Measurements from ENCODE around the gene IL1RAP. TPM values are rescaled to one million over a fixed set of nuclear protein-coding genes. Genes with fewer than 3 reads are reported as not detected.

Gene IL1RAP
- total RNA-seq, 1 donor from 2014 or later = 17.2 TPM

DNA sequence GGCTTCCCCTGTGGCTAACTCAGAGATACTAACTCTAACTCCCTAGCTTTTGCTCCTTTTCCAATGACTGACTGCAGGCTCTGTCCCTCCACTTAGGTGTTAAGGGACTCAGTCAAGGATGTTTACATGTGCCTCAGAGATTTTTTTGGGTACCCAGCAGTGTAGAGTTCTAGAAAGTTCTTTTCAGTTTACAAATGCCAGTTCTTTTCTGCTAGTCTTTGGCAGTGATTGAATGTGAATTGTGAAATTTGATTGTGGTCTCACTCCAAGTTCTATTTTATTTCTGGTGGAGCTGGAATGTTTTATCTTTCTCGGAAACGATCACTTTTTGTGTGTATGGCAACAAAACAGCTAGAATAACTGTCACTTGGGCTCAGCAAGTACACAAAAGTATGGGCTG is 60.6 kb downstream of the IL1RAP start:
- intact Hi-C loops (cut with micrococcal nuclease) = no loop called here

DNA sequence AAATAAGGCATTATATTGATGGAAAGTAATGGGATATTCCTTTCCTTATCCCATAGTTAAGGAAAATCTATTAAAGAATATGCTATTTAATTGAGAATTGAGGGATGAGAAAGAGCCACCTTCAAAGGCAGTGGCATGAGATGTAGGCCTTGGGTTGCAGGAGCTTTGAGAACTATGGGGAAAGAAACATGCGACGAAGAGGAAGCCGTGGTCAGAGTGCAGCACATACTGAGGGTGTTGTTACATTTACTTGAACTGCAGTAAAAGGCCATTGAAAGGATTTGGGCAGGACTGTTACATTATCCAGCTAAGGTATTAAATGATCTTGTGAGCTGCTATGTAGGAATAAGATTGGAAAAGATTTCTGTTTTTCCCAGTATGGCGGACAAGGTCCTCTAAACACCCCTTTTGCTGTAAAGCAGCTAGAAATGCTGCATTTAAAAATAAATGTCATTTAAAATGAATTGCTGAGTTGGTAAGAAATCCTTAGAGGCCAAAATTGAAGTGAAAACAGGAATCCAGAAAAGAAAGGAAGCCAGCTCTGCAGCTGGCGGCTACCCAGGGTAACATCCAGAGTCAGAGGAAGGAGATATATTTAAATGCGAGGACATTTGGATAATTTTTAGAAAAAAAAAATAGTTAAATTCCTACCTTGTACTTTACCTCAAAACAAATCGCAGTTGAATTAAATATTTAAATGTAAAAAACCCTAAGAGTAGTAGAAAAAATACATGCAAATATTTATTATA is 61.7 kb downstream of the IL1RAP start:
- intact Hi-C loops (cut with micrococcal nuclease) = loop anchor here (1.0 kb wide), 1 partner anchor 9 kb away; no protein-coding TSS in a partner anchor

DNA sequence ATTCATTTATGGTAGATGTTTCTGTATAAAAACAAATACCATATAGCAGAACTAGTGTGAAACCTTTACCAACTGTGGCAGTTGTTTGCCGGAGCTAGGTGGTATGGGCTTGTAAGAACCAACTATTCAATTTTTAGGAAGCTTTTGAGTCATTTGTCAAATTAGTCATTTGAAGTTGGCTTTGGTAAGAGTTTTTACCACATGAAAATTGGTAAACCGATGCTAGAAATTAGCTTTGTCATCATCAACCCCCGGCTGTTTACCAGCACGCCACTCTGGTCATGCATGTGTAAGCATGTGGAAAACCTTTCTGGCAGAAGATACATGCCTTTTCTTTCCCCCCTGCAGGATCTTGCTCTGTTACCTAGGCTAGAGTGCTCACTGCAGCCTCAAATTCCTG is 63.3 kb downstream of the IL1RAP start:
- intact Hi-C loops (cut with micrococcal nuclease) = no loop called here

DNA sequence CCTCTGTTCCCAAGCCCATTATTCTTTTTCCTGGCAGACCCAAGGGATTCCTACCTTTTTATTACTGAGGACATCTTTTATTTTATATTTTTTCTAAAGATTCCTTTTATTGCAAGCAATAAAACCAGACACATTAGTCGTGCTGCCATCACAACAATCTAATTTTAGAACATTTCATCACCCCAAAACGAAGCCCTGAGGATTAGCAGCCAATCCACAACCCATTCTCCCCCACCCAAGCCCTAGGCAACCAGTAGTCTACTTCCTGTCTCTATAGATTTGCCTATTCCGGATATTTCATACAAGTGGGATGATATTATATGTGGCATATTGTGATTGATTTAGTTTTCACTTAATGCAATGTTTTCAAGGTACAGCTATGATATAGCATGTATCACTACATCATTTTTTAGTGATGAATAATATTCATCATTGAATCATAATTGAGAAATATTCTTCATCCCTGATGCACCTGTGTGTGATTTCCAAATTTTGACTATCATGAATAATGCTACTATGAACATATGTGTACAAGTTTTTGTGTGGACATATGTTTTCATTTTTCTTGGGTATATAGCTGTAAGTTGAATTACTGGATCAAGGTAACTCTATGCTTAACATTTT is 65.7 kb downstream of the IL1RAP start:
- intact Hi-C loops (cut with micrococcal nuclease) = no loop called here

DNA sequence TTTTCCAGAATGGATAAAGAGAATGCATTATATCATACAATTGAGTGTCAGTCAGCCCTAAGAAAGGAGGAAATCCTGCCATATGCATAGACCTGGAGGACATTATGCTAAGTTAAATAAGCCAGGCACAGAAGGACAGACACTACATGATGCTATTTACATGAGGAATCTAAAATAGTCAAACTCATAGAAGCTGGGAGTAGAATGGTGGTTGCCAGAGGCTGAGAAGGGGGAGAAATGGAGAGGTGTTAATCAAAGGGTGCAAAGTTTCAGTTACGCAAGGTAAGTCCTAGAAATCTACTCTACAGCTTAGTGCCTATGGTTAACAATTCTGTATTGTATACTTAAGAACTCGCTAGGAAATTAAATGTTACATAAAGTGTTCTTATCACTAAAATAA is 66.5 kb downstream of the IL1RAP start:
- intact Hi-C loops (cut with micrococcal nuclease) = no loop called here

DNA sequence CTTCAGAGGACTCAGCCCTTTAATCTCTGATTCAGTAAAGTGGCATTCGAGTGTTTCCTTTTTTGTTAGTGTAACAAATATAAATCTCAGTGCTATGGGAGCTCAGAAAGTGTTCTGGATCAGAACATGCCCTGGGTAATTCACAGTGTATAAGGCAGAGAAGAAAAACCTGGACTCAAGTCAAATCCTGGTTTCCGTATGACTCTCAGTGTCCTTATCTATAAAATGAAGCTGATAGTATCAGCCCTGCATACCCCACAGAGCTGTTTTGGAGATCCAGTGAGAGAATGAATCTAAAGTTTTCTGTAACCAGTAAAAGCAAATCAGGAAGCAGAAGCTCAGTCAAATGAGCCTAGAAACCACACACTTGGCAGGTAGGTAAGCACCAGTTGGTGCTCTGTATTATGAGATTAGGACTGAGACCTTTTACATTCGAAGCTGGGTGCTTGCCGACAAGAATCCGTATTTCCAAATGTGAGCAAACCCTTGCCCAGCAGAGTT is 67.2 kb downstream of the IL1RAP start:
- intact Hi-C loops (cut with micrococcal nuclease) = no loop called here

DNA sequence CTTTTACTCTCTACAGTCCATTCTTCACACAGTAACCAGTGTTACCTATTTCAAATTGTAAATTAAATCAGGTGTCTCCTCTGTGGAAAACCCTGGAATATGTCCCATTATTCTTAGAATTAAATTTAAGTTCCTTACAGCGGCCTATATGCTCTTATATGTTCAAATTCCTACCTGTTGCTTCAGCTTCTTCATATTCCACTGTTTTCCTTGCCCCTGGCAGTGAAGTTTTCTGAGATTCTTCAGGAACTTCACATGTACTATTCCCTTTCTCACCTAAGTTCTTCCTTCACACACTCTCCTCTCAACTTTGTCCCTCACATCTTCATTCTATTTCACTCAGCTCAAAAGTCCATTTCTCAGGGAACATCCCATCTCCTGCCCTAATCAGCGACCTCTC is 68.8 kb downstream of the IL1RAP start:
- intact Hi-C loops (cut with micrococcal nuclease) = no loop called here

DNA sequence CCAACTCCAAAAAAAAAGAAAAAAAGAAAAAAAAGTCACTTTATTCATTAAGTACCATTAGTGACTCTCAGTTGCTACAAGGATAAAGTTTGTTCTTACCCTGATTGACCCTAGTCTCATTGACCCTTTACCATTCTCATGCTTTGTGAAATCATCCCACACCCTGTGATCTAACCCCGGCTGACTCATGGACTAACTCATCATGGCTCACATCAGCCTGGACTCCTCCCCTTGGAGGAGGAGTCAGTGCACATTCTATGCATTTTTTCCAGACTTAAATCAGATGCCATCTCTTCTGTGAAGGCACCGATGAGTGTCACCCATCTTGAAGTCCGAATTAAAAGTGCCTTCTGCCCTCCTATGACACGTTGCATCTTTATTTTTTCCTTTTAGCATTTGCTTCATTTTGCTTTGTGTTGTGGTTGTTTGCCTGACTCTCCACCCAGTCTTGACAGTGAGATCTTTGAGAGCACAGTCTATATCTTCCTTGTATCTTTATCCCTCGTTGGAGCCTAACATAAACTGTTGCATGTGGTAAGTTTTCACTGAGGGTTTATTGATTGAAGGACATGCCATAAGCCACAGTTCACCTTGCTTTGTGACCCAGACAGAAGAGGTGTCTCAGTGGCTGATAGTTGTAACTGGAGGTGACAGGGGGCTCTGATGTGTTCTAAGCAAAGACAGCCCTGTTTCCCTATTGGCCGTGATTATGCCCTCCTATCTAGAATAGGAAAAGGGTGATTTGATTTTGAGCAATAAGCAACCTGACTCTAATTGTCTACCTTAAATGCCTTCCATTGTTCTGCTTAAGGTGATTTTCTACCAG is 72.1 kb downstream of the IL1RAP start:
- intact Hi-C loops (cut with micrococcal nuclease) = loop anchor here (1.0 kb wide), 4 partner anchors 20 to 111 kb away; partner anchors contain the start of gene IL1RAP

DNA sequence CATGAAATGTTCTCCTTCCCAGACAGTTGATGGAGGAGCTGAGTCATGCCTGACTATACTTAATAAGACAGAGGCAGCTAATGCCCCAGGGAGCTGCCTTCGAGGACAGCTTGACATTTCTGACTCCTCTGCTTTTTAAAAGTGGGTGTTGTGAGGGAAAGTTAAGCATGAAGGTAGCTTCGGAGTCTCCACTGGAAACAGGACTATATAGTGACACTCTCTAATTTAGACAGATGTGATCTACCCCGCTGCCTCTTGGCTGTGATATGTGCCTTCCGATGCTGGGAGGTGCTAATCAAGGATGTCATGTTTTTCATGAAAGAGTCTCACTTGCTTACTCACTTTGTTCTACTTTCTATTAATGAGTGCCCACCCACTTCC is 72.7 kb downstream of the IL1RAP start:
- intact Hi-C loops (cut with micrococcal nuclease) = loop anchor here (1.0 kb wide), 4 partner anchors 20 to 111 kb away; partner anchors contain the start of gene IL1RAP

DNA sequence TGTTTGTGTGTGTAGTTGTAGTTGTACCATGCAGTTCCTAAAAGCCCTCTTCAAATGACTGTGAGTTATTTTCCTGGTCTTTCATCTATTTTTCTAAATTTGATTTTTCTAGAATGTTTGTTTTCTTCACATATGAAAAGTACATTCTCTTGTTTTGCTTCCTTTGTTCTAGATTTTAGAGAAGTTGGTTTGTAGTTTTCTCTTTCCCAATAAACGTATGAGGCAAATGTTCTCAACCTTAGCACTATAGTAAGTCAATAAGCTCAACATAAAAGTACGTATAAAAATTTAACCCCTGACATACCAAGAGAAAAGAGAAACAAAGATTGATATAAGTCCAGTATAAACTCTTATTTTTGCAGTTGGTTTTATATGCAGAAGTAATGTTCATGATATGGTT is 74.7 kb downstream of the IL1RAP start:
- intact Hi-C loops (cut with micrococcal nuclease) = loop anchor here (2.0 kb wide), 1 partner anchor 16 kb away; no protein-coding TSS in a partner anchor

DNA sequence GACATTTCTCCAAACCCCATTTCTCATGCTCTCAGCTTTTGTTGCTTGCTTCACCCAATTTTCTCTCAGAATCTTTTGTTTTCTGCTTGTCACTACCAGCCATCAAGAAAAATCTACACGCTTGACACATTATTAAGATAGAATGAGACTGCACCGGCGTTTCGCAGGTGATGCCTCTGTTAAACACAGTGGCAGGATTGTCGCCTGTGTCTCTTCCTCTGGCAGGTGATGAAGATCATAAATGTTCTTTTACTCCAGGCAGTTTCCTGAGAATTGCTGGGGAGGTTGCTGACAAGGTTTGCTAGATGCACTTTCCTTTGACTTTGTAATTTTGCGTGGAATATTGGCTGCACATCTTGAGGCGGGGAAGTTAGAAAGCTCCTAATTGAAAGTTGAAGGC is 75.4 kb downstream of the IL1RAP start:
- intact Hi-C loops (cut with micrococcal nuclease) = loop anchor here (2.0 kb wide), 1 partner anchor 15 kb away; no protein-coding TSS in a partner anchor

DNA sequence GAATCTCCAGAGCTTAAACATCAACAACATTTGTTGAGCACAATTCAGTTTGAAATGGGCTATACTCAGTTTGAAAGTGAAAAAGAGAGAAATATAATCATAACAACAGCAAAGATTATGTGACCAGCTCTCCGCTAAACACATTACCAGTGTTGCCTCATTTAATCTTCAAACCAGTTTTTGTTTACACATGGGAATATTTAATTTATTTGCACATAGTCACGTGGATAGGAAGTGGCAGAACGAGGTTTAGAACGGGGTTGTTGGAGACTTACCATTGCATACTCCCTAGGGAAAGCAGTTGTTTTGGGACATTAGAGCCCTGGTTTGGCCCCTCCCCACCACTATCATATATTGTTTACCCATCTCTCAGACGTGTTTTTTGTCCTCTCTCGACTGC is 77.2 kb downstream of the IL1RAP start:
- intact Hi-C loops (cut with micrococcal nuclease) = no loop called here

DNA sequence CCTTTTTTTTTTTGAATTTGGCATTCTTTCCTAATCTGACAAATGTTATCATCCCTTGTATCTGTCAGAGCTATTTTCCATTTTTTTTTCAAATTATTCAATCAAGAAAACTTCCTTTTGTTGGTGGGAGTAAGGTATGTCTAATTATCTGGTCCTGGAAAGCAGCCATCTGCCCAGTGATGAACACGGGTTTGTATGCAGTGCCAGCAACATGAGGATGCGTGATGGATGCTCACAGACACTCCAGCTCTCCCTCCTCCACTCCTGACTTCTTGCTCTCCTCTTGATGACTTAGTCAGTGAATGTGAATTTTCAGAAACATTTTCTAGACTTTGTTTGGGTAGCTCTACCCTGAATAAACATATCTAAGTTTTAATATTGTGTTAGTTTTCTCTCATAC is 79.2 kb downstream of the IL1RAP start:
- intact Hi-C loops (cut with micrococcal nuclease) = no loop called here

DNA sequence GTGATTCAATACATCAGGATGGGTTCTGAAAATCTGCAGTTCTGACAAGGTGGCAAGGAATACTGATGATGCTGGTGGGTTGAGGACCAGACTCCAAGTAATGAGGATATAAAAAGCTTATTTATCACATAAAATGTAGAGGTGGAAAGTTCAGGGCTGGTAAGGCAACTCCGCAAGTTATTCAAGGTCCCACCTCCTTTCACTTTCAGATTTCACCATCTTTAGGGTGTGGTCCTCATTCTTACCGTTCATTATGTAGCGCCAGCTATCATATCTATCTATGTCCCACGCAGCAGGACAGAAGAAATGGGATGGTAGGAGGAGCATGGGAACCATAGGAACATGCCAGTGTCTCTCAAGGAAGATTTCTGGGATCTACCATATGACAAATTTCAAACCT is 80.3 kb downstream of the IL1RAP start:
- intact Hi-C loops (cut with micrococcal nuclease) = no loop called here

DNA sequence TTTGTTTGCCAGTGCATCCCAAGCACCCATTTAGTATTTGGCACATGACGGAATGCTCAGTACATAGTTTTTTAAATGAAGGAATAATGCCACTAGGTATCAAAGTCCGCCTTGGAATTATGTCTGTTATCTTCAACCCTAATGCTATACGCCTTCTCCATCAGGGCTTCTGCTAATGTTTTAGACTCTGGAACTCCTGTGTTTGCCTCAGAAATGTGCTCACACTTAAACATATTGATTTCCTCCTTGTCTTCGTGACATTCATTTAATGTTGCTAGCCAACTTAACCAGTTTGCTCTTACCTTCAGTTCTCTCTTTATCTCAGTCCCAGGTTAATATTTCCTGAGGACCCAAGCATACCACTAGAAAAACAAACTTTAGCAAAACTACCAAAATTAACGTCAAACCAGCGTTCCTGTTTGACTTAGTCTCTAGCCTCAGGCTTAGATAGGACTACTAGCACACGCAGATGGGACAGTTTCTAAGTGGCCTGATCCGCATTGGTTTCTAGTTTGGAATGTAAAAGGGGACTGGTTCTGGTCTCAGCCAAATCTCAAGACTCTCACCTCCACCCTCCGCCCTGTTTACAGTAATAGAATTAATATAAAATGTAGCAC is 81.4 kb downstream of the IL1RAP start:
- intact Hi-C loops (cut with micrococcal nuclease) = no loop called here

DNA sequence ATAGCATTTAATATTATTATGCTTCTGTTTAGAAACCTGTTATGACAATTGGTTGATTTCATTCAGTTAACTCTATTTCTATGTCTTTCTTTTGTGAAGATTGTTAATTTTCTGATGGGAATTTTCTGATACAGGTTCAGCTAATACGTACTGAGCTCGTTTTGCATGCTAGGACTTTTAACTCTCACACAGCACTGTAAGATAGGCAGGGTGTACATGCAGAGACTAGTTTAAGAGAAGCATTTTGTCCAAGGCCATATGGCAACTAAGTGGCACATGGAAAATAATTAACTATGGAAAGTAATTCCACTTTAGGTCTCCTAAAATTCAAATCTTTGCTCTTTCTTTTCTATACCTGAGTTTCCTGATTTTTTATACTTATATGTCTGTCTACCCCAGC is 81.9 kb downstream of the IL1RAP start:
- intact Hi-C loops (cut with micrococcal nuclease) = no loop called here

DNA sequence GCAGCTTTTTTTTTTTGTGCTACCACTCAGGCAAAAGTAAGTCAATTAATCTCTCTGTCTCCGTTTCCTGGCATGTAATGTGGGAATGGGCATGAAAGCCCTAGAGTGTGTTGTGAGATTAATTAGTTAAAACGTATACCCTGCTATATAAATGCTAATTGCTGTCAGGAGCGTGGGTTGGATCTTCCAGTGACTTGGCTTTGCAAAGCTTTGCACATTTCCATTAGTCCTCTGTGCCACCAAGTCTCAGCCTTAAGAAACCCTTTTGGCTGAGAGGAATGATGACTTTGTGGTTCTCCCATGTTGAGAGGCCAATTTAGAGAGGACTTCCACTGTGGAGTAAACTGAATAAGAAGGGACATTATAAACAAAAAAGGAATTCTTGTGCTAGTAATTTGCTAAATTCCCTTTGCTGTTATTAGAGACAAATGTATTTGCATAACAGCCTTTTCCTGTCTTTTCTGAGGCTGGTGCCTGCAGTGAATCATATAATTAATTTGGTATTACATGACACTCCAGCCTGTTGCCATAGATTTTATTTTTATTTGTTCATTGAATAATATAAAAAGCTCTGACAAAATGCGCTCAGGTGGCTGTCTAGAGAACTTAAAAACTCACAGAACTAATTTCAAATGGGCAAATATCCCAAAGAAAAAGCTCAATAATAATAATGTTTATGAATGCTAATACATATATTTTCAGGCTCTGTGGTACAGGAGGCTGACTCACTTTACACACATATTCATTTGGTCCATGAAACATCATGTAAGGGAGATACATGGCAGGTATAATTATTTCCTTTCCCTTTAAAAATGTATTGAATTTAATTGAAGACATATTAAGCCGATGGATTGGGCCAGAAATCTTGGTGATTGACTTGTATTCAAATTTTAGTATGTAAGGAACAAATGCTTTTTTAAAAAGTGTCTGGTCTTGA is 82.7 kb downstream of the IL1RAP start:
- intact Hi-C loops (cut with micrococcal nuclease) = no loop called here

DNA sequence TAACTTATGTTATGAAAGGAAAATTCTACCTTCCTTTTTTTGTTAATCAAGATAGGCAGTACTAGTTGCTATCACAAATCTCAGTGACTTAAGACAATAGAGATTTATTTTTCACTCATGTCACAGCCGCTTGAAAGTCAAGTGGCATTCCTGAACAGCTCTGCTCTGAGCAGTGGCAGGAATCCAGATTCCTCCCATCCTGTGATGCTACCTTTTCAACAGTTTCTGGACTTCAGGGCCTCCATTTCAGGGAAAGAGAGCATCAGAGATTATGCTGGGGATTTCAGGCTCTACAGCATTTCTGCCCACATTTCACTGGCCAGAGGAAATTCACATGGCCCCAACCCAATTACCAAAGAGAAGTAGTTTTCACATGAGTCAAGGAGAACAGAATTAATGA is 83.4 kb downstream of the IL1RAP start:
- intact Hi-C loops (cut with micrococcal nuclease) = no loop called here

DNA sequence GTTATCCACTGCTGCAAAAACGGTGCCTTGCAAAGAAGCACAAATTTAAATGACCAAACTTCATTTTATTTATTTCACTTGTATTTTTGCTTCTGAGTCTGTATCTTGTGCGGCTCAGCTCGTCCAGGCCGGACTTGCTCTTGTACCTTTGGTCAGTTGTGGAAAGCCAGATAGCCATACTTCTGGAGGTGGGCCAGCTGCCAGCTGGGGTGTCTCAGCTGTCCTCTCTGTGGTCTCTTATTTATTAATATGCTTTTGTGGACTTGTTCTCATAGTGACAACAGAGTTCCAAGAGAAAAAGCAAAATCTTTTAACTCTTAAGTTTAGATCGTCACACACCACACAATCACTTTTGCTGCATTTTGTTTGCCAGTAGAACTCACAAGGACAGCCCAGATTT is 87.7 kb downstream of the IL1RAP start:
- intact Hi-C loops (cut with micrococcal nuclease) = no loop called here

DNA sequence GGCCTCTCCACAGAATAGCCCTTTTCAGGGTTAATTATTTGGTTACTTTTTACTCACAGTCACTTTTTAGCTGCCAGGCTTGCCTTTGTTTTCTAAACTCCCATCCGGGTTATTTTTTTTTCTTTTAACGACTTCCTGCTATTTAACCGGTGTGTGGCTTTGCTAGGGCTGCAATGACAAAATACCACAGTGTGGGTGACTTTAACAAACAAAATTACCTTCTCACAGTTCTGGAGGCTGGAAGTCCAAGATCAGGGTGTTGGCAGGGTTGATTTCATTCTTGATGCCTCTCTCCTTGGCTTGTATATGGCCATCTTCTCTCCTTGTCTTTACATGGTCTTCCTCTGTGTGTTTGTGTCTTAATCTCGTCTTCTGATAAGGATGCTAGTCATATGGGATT is 91.5 kb downstream of the IL1RAP start:
- intact Hi-C loops (cut with micrococcal nuclease) = loop anchor here (2.0 kb wide), 1 partner anchor 17 kb away; no protein-coding TSS in a partner anchor
